HEK293T (cell line): ENCODE results near the gene RADX.
A peak's percentile ranks its signal among the peaks of the same experiment; 100 is the strongest.

Experiments
- CTCF ChIA-PET: fragments of 350-600 bp; formaldehyde crosslinking; extraction: SDS; loops from one replicate; lab custom pipeline; 2021; ENCODE audit warnings: antibody characterized with exemption, inconsistent platforms; lab: Yijun Ruan, JAX
- POLR2A ChIA-PET: fragments of 350-600 bp; formaldehyde crosslinking; extraction: SDS; loops from one replicate; lab custom pipeline; 2020; ENCODE audit warnings: antibody characterized with exemption, inconsistent platforms; lab: Yijun Ruan, JAX
- DNase-seq: peaks from one replicate; pipeline ENCODE4 v3.0.0; 2012; ENCODE audit warnings: mixed read lengths; ENCODE audit errors: extremely low spot score
- ARNT ChIP-seq: fragments of 450-650 bp; IDR thresholded peaks from 2 replicates; pipeline ENCODE4 v1.6.1; 2017; ENCODE audit warnings: mild to moderate bottlenecking
- BHLHE40 ChIP-seq: fragments of 450-650 bp; IDR thresholded peaks from 2 replicates; pipeline ENCODE4 v1.6.1; 2016; ENCODE audit warnings: mild to moderate bottlenecking, moderate library complexity, borderline replicate concordance
- CTBP1 ChIP-seq: fragments of 450-650 bp; IDR thresholded peaks from 2 replicates; pipeline ENCODE4 v1.6.1; 2016; ENCODE audit warnings: borderline replicate concordance
- ELF4 ChIP-seq: fragments of 450-650 bp; IDR thresholded peaks from 2 replicates; pipeline ENCODE4 v1.6.1; 2017; ENCODE audit warnings: antibody characterized with exemption
- FOXA1 ChIP-seq: fragments of 450-650 bp; IDR thresholded peaks from 2 replicates; pipeline ENCODE4 v1.6.1; 2016; ENCODE audit warnings: mild to moderate bottlenecking
- FOXK2 ChIP-seq: fragments of 450-650 bp; IDR thresholded peaks from 2 replicates; pipeline ENCODE4 v1.6.1; 2016; ENCODE audit warnings: mild to moderate bottlenecking
- FOXM1 ChIP-seq: fragments of 450-650 bp; IDR thresholded peaks from 2 replicates; pipeline ENCODE4 v1.6.1; 2017; ENCODE audit warnings: mild to moderate bottlenecking, borderline replicate concordance
- HDGF ChIP-seq: fragments of 450-650 bp; IDR thresholded peaks from 2 replicates; pipeline ENCODE4 v1.6.1; 2017; ENCODE audit warnings: antibody characterized with exemption, borderline replicate concordance
- L3MBTL2 ChIP-seq: fragments of 450-650 bp; conservative IDR thresholded peaks from 2 replicates; pipeline ENCODE4 v1.6.1; 2016; ENCODE audit warnings: mild to moderate bottlenecking
- LEF1 ChIP-seq: fragments of 450-650 bp; IDR thresholded peaks from 2 replicates; pipeline ENCODE4 v1.6.1; 2017; ENCODE audit warnings: mild to moderate bottlenecking, borderline replicate concordance
- NFRKB ChIP-seq: fragments of 450-650 bp; IDR thresholded peaks from 2 replicates; pipeline ENCODE4 v1.6.1; 2016; ENCODE audit warnings: mild to moderate bottlenecking, moderate library complexity
- SP1 ChIP-seq: fragments of 450-650 bp; IDR thresholded peaks from 2 replicates; pipeline ENCODE4 v1.6.1; 2017
- SUZ12 ChIP-seq: fragments of 450-650 bp; IDR thresholded peaks from 2 replicates; pipeline ENCODE4 v1.6.1; 2016; ENCODE audit warnings: mild to moderate bottlenecking
- TARDBP ChIP-seq: fragments of 450-650 bp; IDR thresholded peaks from 2 replicates; pipeline ENCODE4 v1.6.1; 2016
- ZNF384 ChIP-seq: fragments of 450-650 bp; IDR thresholded peaks from 2 replicates; pipeline ENCODE4 v1.6.1; 2016
- TF ChIP-seq, protein P1 (sequence below): fragments of 450-650 bp; IDR thresholded peaks from 2 replicates; pipeline ENCODE4 v1.6.1; 2016

The RADX gene

DNA sequence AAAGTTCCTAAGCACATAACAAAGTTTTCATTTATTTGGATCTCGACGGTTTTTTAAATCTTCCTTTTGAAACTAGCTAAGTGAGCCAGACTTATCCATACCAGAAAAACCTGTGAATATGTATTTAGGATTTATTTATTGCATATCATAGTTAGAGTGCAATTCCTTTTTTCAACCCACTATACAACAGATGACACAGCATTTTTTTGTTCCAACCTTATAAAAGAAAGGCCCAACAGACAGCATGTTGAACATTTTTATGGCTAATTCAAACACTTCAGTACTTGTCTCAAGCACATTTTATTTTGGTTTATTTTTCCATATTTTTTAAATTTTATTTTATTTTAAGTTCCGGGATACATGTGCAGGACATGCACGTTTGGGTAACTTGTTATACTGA is 99.6 kb downstream of the RADX start:
- TF ChIP-seq L3MBTL2 (no peak), LEF1 (no peak), TARDBP (no peak), FOXM1 (no peak), ZNF384 (no peak), CTBP1 (no peak), ARNT (no peak), BHLHE40 (no peak), SUZ12 (no peak), HDGF (no peak), FOXK2 (no peak), FOXA1 (no peak), SP1 (no peak), NFRKB (no peak), ELF4 (no peak)
- TF ChIP-seq, protein P1, sequence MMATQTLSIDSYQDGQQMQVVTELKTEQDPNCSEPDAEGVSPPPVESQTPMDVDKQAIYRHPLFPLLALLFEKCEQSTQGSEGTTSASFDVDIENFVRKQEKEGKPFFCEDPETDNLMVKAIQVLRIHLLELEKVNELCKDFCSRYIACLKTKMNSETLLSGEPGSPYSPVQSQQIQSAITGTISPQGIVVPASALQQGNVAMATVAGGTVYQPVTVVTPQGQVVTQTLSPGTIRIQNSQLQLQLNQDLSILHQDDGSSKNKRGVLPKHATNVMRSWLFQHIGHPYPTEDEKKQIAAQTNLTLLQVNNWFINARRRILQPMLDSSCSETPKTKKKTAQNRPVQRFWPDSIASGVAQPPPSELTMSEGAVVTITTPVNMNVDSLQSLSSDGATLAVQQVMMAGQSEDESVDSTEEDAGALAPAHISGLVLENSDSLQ: no peak
- DNase-seq: no peak
- CTCF ChIA-PET: no interaction called here
- POLR2A ChIA-PET: no interaction called here

DNA sequence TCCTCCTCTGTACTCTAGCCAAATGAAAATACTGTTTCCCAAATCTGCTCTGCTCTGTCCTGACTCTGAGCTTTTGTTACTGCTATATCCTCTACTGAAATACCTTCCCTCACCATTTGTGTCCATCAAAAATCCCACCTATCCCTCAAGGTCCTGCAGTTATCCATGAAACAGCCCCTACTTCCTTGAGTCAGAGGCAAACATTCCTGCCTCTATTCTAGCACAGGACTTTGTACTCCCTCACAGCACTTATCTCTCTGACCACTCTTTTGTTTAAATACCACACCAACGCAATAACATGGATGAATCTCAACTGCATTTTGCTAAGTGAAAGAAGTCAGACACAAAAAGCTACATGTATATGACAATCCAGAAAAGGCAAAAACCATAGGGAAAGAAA is 104.2 kb downstream of the RADX start:
- no peak for DNase-seq
- TF ChIP-seq ARNT (no peak), SP1 (no peak), FOXA1 (no peak), FOXM1 (no peak), FOXK2 (no peak), NFRKB (no peak), BHLHE40 (no peak), ELF4 (no peak), TARDBP (no peak), ZNF384 (no peak)
- TF ChIP-seq, protein P1: no peak
- ChIA-PET CTCF (no interaction called here), POLR2A (interaction anchor here (0.9 kb wide), 1 partner anchor 10 kb away, joined by 3 read pairs; no protein-coding TSS in a partner anchor)

DNA sequence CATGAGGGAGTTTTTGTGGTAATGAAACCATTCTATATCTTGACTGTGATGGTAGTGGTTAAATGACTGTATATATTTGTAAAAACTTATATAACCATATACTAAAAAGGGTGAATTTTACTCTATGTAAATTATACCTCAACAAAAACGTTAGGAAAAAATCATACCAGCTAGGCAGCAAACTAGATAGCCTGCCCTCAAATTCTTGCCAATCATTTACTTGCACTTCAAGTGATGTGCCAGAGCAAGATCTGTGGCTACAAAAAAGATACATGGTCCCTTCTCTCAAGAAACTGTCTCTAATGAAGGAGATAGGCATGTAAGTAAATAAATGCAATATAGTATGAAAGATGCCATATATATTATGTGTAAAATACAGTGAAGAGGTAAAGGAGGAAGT is 104.7 kb downstream of the RADX start:
- POLR2A ChIA-PET: interaction anchor here (0.9 kb wide), 1 partner anchor 11 kb away, joined by 3 read pairs; no protein-coding TSS in a partner anchor
- TF ChIP-seq, protein P1: no peak
- TF ChIP-seq ARNT: no peak
- TF ChIP-seq CTBP1: no peak
- no peak for TF ChIP-seq BHLHE40
- no peak for TF ChIP-seq SUZ12
- no peak for TF ChIP-seq ELF4
- no peak for TF ChIP-seq LEF1
- no peak for TF ChIP-seq FOXM1
- no peak for TF ChIP-seq SP1
- TF ChIP-seq L3MBTL2: no peak
- no peak for TF ChIP-seq TARDBP
- no peak for TF ChIP-seq ZNF384
- CTCF ChIA-PET: no interaction called here
- DNase-seq: no peak

DNA sequence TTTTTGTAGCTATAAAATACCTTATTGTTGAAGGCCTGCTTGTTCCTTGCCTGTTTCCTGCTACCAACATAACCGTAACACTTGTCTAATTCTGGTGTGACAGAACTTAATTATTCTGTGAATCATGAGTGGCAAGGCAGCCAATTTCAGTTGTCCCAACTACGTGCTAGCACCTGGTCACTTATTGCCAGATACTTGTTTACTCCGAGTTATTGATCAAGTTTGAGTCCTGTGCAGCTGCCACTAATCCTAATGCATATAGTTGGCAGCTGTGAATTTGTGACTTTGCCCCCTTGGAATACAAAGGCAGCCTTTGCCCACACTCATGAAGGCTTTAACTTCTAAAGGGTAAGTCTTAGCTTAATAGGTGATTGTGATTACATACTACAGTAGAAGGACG is 106.9 kb downstream of the RADX start:
- ChIA-PET CTCF (no interaction called here), POLR2A (interaction anchor here (1.4 kb wide), 1 partner anchor 8 kb away, joined by 4 read pairs; the partner anchor contains the start of gene RNF128)
- TF ChIP-seq FOXA1 (no peak), HDGF (no peak), SP1 (no peak), SUZ12 (no peak), TARDBP (no peak)
- DNase-seq: no peak

DNA sequence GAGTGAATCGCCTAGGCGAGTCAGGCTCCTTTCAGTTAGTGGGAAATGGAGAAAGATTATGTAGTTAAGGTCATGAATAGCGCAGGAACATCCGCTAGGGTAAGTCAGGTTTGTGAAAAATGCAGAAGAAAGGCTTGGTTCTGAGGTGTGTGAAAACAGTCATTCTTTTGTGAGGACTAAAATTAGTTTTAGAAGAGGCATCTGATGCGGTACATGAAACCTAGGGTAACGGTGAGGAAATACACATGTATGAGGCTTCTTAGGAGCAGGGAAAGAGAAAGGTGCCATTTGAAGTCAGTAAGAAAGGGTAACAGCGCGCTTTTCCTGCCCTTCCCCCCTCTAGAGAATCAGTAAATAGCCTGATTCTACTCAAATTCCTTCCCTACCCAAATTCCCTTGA is 114.2 kb downstream of the RADX start:
- no peak for TF ChIP-seq LEF1
- ChIA-PET POLR2A (interaction anchor here (1.3 to 1.7 kb wide), 6 partner anchors 8 to 106 kb away, joined by 3 to 11 read pairs (median 4); partner anchors contain the start of gene TBC1D8B), CTCF (interaction anchor here (0.6 to 1.1 kb wide), 2 partner anchors 10 to 25 kb away, joined by 3 read pairs; no protein-coding TSS in a partner anchor)
- no peak for DNase-seq

DNA sequence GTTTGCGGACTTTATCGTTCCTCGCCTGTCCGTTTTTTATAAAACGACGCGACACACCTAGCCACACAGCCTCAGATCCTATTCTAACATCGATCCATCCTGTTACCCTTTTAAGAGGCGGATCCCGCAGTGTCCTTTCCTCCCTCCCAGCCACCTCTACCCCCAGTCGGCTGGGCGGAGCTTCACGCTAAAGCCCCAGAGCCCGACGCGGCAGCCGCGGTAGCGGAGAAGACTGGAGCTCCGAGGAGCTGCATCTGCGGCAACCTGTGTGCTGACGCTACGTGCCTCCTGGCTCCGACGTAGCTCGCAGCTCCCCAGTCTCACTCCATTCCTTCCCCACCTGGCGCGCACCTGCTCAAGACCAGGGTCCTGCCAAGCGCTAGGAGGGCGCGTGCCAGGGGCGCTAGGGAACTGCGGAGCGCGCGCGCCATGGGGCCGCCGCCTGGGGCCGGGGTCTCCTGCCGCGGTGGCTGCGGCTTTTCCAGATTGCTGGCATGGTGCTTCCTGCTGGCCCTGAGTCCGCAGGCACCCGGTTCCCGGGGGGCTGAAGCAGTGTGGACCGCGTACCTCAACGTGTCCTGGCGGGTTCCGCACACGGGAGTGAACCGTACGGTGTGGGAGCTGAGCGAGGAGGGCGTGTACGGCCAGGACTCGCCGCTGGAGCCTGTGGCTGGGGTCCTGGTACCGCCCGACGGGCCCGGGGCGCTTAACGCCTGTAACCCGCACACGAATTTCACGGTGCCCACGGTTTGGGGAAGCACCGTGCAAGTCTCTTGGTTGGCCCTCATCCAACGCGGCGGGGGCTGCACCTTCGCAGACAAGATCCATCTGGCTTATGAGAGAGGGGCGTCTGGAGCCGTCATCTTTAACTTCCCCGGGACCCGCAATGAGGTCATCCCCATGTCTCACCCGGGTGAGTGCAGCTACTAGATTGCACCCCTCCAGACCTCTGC is 115.0 kb downstream of the RADX start, which contains the start of gene RNF128:
Gene RNF128 (plus strand): TSS at position 217 of the 953 bp plus-strand sequence. CDS start 213 bp downstream, at position 430.
- POLR2A ChIA-PET: interaction anchor here (0.8 to 1.8 kb wide), 9 partner anchors 9 to 107 kb away, joined by 3 to 11 read pairs (median 4); partner anchors contain the start of gene TBC1D8B
- TF ChIP-seq FOXA1: no peak
- no peak for TF ChIP-seq NFRKB
- DNase-seq: peak; percentile 75
- CTCF ChIA-PET: interaction anchor here (0.5 to 1.1 kb wide), 3 partner anchors 9 to 24 kb away, joined by 3 to 7 read pairs (median 3); no protein-coding TSS in a partner anchor
